ENCODE results near the gene ZNF8. TPM values are rescaled to one million over a fixed set of nuclear protein-coding genes. Genes with fewer than 3 reads are reported as not detected.

Gene ZNF8
- 3.1 and 4.0 TPM in 2 replicates for total RNA-seq

DNA sequence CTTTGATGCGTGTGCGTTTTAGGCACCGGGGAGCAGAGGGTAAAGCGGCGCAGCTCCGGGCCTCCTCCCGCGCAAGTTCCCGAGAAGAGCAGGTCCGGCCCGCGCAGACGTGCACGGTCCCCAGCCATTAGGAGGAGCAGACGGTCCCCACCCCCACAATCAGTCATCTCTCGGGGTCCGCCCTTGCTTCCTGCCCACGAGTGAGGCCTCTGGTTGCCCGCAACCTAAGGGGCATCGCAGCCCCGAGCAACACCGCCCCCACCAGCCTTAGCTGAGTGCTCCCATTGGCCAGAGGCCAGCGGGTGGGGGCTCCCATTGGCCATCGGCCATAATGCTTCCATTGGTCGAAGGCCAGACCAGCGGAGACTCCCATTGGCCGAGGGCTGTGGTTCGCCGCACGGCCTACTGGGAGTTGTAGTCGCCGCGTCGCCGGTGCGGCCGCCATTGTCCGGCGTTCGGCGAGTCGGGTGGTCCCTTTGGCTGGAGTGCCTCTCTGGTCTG lies at the start of gene ZNF8:
ZNF8 (plus strand) TSS at position 415 of the 501 bp plus-strand sequence. CDS start 127 bp downstream, outside the sequence.

DNA sequence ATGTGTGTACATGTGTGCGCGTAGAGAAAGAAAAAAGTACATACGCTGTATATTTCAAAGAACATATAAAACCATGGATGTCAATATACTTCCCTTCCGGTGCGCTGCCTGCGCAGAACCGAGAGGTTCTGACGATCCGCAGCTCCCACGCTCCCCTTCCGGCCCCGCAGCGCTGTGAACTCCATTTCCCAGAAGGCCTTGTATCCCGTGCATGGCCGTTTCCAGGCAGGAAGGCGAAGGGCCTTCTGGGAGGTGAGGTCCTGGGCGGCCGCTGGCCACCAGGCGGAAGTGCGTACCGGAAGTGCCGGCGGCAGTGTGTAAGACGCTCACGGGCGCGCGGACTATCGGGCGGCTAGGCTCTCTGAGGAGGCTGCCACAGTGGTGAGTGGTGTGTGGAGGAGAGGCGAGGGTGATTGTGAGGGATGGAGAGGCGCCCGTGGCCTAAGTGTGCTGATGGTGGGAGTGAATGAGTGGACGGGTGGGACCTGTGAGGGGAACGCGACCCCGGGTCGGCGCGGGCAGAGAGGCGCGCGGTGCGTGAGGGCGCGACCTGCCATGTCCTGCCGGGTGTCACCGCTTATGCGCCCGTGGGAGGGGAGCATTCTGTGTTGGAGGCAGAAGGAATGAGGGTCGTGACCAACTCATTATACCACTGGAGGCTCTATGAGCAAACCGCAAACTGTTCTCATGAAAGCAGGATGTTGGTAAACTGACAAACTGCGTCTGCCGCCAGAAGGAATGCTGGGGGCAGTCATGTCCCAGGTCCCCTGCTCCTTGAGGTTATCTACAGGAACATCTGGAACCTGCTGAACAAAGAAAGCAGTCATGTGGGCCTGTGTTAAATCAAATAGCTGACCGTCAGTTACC lies 26.5 kb downstream of the ZNF8 start, which contains the start of gene ERVK3-1:
ERVK3-1 (plus strand) TSS at position 313 of the 867 bp plus-strand sequence. CDS start 6,792 bp downstream, outside the sequence.

DNA sequence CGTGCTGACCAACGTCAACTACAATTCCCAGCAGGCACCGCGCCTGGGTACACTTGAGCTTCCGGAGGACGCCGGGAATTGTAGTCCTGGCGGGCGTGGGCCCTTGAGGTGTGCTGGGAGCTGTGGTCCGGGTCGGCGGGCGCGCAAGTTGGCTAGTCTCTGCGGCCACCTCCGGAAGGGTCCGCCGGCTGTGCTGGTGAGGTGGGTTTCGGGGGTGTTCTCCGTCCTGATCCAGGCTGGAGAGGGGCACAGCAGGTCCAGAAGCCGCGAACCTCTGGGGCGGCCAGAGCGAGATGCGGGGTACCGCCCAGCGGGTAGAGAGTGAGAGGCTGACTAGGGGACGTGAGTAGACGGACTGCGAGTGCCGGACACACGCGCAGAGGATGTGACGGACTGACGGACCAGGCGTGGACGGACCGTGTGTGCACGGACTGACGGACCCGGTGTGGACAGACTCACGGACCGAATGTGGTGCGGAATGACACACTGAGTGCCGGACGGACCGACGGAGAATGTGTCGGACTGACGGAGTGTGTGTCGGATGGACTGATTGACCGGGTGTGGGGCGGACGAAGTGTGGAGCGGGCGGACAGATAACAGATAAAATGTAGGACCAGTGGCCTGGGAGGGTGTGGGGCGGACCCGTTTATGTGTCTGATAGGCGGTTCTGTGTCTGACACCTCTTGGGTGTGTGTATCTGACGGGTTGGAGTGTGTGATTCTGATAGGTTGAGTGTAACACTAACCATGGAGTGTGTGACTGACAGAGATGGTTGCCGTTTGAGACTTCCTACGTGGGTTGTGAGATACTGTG lies 48.4 kb downstream of the ZNF8 start, which contains the start of gene ZSCAN22:
ZSCAN22 (plus strand) TSS at position 81 of the 813 bp plus-strand sequence. CDS start 7,809 bp downstream, outside the sequence.

Other genes starting within 250 kb of the ZNF8 start
- gene ZSCAN1, start 244.9 kb upstream of the ZNF8 start, total RNA-seq: not detected in 2 replicates
- gene ZNF135, start 219.7 kb upstream of the ZNF8 start, total RNA-seq: 0.18 and 1.6 TPM in 2 replicates
- gene ZSCAN18, start 180.7 kb upstream of the ZNF8 start, total RNA-seq: 3.5 and 22.2 TPM in 2 replicates
- 8.6 and 10.1 TPM in 2 replicates for gene ZNF329, start 128.2 kb upstream of the ZNF8 start, total RNA-seq
- gene ZNF274, start 95.9 kb upstream of the ZNF8 start, total RNA-seq: 13.3 and 23.0 TPM in 2 replicates
- gene ZNF544, start 50.0 kb upstream of the ZNF8 start, total RNA-seq: 45.2 and 54.2 TPM in 2 replicates
- 17.5 and 22.8 TPM in 2 replicates for gene ERVK3-1, start 26.4 kb downstream of the ZNF8 start, total RNA-seq
- gene ZSCAN22, start 48.0 kb downstream of the ZNF8 start, total RNA-seq: 1.9 and 2.7 TPM in 2 replicates
- 6.0 and 10.4 TPM in 2 replicates for gene A1BG, start 74.5 kb downstream of the ZNF8 start, total RNA-seq
- gene ZNF497, start 83.8 kb downstream of the ZNF8 start, total RNA-seq: 0.81 and 1.1 TPM in 2 replicates
- gene ZNF837, start 102.1 kb downstream of the ZNF8 start, total RNA-seq: 0.66 and 1.2 TPM in 2 replicates
- 2,645 and 2,757 TPM in 2 replicates for gene RPS5, start 108.3 kb downstream of the ZNF8 start, total RNA-seq
- 0.09 TPM in 1 of 2 replicates, not detected in the other for gene RNF225, start 116.7 kb downstream of the ZNF8 start, total RNA-seq
- gene ZNF584, start 129.7 kb downstream of the ZNF8 start, total RNA-seq: 12.2 and 13.4 TPM in 2 replicates
- gene ZNF132, start 161.2 kb downstream of the ZNF8 start, total RNA-seq: 6.2 and 6.8 TPM in 2 replicates
- gene ZNF324B, start 172.7 kb downstream of the ZNF8 start, total RNA-seq: 7.6 and 8.7 TPM in 2 replicates
- 11.1 and 12.5 TPM in 2 replicates for gene ZNF324, start 188.1 kb downstream of the ZNF8 start, total RNA-seq
- 4.6 and 4.9 TPM in 2 replicates for gene ZNF446, start 197.4 kb downstream of the ZNF8 start, total RNA-seq
- gene SLC27A5, start 233.0 kb downstream of the ZNF8 start, total RNA-seq: 10.2 and 16.6 TPM in 2 replicates
- gene ZBTB45, start 240.9 kb downstream of the ZNF8 start, total RNA-seq: 5.8 and 7.5 TPM in 2 replicates